T-helper 1 cell (primary cell): ENCODE measurements around the gene AHNAK.

ENCODE experiments used
- DNase-seq, 5 donors: peaks; one replicate each; pipeline ENCODE4 v3.0.0-alpha.2; 2012 to 2020

Gene AHNAK

DNA sequence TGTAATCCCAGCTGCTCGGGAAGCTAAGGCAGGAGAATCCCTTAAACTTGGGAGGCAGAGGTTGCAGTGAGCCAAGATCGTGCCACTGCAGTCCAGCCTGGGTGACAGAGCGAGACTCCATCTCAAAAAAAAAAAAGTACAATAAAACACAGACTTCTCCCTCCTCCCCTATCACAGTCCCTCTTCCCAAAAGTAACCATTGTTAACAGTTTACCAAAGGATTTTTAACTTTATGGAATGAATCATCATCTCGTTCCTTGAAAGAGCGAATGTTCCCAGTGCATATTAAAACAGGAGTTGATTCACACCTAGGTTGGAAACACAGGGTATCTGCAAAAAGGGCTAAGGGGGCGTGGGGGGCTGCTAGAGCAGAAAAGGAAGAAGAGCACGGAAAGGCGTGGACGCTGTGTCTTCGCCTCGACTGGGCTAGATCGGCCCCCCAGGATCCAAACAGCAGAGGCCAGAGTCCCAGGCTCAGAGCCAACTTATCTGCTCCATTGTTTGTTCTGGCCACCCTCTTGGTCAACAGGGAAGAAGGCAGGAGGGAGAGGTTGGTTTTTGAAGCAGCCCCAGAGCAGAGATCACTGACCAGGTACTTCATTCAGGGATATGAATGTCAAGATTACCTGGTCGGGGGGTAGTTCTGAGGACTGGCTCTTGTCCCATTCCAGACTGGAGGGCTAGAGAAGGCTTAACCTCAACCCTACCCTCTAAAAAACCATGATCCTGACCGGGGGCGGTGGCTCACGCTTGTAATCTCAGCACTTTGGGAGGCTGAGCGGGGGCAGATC is 2.1 kb upstream of the AHNAK start:
- DNase-seq: no peak

DNA sequence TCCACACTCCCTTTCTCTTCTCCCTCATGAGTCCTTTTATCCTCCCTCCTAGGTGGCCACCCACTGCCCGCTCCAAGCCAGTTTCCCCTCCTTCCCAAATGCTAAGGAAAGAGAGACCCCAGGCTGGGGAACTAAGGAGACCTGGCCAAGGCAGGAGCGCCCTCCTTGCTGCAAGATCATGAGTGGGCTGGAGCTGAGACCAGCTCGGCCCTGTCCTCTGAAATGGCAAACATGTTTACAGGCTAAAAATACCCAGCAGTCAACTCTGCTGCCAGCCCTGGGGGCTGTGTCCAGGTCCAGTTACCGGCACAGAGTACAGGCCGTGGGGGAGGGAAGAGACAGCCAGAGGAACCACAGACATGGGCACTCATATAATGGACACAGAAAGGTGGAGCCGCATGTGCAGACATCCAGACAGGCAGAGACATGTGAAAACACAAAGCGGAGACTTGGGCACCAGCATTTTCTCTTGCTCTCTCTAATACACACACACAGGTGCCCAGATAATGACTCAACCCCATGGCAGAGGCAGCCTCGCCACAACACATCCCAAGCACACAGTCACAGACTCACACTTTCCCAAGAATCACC is 1.2 kb upstream of the AHNAK start:
- DNase-seq: no peak

DNA sequence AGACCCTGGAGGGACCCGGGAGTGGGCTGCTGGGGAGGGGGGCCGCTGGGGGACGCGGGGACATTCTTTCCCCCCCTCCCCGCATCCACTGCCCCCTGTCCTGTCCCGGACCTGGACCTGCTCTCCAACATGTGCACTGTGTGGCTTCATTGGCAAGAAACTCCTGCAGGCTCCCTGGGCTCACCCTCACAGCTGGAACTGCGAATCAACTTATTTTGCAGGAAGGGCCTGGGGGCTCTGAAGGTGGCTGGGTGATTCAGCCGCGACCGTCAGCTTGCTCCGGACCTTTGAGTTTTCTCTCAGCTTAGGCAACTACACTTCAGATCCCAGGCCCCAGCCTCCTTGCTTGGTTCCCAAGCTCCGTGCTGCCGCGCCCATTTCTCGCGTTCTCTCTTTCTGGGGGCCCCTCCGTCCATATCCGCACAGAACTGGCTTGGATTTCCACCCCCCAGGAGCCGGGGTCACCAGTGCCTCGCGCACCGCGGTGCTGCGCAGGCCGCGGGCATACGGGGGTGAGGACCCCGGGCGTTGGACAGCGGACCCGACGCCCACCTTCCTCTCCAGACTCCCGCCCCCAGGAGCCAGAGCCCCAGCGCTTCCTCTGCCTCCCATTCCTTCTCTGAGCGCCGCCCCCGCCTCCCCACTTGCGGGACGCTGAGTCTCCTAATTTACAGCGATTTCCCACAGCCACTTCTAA is 471 bp upstream of the AHNAK start:
- DNase-seq: no peak

DNA sequence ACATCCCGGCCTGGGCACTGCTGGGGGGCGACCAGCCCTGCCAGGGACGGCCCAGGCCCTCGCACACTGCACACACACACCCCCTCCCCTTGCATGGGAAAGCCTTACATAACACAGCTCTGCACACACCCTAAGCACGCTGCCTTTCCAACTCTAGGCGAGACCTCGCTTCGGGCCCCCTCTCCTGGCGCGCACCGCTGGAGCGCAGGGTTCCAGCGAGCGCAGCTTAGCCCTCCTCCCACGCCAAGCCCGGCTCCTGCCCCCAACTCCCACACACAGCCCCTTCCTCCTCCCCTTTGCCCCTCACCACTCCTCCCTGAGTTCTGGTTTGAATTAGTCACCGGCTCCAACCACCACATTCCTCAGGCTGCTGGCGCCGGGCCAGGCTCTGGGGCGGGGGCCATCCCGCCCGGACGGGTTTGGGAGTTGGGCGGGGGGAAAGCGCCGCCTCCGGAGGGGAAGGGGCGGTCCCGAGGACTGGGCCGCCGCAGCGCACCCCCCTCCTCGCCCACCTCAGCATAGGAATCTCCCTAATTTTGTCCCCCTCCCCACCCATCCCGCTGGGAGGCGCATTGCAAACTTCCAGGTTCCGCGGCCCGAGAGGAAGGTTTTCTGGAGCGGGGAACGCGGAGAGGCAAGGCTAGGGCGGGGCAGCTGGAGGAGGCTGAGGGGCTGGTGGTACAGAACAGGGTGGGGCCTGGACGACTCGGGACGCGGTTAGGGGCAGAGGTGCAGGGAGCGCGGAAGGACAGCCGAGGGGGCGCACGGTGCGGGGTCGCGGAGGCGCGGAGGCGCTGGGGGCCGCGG is 966 bp downstream of the AHNAK start:
- peak; percentile 45 to 69 (median 49) for DNase-seq

DNA sequence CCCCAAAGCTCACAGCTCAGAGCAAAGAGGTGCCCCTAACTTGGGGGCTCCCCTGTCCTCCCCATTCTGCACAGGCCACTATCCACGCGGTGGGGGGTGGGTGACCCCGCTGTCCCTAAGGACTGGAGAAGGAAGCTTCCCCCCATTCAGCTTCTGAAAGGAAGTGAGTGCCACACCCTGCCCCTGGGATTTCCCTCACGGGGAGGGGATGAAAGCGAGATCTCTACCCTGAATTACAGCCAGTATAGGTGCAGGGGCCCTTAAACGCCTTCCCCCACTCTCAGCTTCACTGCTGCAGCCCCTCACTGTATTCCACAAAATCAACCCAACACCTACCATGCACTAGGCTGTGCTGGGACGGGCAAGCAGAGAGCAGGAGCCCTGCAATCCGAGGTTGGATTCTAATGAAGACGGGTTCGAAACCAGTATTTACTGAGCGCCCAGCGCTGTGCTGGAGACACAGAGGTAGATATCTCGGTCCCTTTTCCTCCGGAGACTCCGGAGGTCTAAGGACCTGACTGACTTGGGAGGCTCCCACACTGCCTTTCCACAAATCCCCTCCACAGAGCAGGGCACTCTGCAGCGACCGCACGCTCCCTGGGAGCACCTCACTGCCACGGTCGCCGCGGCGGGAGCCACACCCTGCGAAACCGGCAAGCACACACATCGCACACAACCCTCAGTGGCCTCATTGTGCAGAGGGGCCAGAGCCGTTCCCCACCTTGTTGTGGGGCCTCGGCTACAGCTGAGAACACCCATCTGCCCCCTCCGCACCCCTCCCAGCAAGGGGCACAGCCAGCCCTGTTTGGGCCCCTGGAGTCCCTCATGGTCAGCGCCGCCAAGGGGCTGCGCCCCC is 1.8 kb downstream of the AHNAK start:
- peak in 1 of 5 donors; percentile 30 for DNase-seq

DNA sequence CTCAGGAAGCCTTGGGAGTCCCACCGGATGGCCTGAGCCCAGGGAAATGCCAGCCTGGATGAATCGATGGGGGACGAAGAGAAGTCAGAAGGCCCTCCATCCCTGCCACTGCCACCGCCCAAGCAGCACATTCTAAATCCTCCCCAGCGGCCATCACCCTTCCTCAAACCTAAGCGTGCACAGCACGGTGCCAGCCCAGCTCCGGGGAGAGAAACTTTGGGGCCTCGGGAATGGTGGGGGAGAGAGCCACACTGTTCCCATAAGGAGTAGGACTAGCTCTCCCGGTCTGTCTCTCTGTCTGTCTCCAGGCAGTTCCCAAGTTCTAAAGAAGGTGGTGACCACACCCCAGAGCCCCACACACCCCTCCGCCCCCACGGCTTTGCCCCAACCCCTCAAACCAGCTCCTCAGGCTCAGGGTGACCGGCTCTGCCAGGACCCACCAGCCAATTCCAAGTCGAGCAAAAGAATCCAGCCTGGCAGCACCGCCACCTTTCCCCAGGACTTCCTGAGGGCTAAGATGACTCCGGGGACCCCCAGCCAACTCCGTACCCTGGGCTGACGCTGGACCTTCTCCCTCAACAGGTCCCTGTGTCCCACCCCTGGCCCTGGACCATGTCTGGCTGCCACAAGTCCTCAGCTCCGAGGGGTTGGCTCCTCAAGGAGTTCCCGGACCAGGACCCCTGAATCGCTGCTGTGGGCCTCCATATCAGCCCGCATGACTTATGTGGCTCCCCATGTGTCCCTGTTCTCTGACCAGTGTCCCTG is 2.7 kb downstream of the AHNAK start:
- no peak for DNase-seq

DNA sequence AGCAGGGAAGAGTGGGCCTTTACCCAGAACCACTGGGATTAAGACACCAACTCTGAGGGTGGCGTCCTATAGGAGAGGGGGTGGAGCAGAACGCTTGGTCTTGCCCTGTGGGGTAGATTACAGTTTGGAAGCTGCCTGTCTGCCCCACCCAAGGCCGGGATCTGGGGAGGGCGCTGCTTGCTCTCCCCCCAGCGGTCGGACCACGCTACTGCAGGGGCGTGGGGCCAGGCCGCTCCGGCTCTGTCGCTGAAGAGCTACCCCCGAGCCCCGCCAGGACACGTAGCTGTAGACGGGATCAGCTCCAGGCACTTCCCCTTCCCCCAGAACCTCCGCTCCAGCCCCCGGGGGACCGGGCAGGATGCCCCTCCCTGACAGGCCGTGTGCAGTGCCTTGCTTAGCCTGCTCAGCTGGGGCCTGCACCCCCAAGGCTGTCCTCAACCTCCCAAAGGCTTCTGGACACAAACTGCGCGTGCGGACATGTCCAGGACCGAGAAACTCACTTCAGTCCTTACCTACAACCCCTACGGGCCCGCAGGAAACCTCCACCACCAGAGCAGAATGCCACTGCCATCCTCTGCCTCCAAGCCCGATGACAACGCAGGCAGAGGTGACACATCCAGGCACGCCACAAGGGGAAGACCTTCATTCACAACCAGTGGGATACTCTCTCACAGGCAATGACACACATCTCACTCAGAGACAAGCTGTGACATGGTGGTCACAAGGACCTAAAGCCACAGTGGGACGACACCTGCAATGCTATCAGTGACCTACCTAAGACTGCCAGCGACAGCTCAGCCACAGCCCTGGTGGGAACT is 3.6 kb downstream of the AHNAK start:
- DNase-seq: peak; percentile 50 to 77 (median 63)

DNA sequence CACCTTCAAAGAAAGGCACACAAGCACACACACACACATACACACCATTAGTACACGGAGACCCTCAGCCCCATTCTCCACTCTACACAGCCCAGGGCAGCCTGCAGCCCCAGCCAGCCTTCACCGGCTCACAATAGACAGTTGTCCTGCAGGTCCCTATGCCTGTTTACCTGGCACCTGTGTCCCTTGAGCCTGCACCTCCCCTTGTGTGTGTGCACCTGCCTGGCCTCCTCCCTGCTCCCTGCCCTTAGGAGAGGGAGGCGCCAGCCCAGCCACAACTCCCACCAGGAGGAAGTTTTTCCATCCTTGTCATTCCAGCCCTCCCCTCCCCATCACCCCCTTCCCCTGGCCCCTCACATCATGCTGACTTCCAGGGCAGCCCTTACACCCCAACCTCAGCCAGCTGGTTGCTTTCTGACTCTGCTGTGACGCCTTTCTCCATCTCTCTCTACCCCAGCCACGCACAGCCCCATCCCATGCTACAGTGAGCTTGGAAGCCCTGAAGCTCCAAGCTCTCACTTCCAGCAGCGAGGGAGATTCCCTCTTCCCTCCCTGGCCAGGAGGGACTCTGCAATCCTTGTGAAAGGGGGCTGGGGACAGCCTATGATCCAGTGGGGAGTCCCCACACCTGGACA is 4.4 kb downstream of the AHNAK start:
- no peak for DNase-seq

DNA sequence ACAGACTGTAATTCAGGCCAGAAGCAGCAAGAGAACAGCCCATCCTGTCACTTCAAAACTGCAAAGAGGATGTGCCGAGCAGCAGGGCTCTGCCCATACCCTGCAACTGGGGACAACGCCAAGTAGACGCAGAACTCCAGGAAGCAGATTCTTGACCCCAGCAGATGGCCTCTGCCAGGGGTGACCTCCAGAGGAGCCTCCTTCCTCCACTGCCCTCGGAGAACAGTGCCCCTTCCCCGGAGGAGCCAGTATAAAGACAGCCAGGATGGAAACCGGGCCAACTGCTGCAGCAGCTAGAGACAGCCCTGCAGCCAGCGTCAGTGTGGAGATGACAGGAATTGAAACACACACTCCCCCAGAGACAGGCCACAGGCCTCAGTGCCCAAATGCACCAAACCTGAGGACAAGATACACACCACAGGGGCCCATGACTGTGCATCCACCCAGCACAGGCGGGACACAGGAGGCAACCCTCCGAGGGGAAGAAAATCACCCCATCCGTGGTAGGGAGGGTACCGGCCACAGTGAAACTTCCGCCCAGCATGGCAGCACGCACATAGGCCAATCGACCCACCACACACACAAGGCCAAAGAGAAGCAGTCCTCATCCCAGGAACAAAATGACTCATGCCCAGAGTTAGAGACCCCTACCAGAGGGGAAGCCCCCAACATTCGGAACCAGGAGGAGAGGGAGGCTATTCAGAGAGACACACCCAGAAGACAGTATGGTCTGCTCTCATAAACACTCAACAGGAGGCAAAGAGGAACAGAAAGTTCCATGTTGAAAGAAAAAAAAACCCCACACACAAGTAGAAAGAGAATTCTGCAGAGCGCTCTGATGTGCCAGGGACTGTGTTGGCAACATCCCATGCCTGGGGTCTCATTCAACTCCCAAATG is 5.6 kb downstream of the AHNAK start:
- peak in 1 of 5 donors; percentile 75 for DNase-seq

DNA sequence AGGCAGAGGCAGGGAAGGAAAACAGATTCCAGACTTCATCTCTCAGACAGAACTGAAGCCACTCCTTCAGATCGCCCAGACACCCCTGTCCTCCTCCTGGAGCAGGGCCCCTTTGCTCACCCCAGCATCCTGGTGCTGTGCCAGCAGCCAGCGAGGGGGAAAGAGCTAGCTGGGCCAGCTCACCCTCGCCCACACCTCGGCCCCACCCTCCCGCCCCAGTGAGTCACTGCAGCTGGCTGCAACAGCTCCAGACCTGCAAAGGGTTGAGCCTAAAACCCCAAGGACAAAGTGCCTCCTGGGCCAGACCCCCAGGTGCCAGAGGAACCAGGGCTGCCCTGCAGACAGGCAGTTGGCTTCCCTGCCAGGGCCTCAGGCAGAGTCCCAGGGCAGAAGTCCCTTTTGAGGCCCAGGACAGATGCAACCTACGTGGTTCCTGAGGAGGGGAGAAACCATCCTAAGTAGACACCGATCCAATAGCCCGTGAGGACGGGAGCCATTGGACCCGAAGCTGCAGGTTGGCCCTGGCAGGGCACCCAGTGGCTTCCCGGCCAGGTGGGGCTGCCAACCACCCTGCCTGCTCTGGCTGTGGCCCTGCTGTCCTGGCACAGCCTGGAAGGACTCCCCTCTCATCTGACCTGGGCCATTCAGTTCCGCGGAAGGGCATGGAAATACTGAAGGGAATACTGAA is 7.2 kb downstream of the AHNAK start:
- peak in 1 of 5 donors; percentile 55 for DNase-seq

DNA sequence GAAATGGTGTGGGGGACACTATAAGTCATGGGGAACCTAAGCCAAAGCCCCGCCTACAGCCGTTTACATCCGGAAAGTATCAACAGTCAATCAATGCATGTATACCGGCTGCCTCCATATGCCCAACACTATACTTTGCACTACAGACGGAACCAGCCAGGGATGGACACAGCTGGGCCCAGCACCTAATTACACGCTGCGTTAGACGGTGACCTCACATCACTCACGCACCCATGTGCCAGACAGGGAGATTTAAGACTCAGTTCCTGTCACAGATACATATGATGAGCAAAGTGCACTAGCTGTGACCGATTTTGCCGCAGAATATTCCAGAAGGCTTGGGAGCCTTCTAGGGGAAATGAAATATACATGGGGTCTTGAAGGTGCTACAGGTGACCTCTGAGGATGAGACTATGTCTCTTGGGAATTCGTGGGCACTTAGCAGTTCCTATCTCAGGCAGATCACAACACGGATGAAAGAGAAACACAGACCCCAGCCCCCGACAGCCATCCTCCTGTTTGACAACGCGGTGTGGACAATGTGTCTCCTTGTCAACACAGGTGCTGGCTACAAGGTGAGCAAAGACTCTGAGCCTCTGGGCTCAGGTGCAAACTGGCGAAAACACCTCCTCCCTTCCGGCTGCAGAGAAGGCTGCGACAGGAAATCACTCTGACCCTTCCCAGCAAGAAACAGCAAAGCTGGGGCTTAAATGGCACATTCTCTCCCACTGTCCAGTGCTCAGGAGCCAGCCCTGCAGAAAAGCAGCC is 8.0 kb downstream of the AHNAK start:
- no peak for DNase-seq

DNA sequence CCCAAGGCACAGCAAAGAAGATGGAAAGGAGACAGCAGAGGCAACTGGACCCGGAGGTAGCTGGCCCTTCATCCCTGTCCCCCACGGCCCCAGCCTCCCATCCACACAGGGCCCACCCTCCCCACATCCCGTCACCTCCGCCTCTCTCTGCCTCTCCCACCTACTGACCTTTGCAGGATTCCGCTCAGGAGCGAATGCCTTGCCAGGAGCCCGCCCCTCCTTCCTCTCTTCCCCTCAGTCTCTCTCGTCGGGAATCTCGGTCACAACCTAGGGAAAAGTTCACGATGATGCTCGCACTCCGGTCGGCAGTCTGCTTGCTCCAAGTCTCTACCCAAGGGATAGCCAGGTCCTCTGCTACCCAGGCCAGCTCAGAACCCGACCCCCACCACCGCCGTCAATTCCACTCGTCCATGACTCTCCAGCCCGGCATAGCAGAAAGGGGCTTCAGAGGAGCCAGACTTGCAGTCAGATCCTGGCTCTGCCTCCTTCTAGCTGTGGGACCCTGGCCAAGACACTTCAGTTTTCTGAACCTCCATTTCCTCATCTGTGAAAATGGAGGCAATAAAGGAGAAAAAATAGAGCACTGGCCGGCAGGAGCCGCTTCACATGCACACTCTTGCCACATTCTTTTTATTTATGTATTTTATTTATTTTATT is 10.2 kb downstream of the AHNAK start:
- DNase-seq: no peak

DNA sequence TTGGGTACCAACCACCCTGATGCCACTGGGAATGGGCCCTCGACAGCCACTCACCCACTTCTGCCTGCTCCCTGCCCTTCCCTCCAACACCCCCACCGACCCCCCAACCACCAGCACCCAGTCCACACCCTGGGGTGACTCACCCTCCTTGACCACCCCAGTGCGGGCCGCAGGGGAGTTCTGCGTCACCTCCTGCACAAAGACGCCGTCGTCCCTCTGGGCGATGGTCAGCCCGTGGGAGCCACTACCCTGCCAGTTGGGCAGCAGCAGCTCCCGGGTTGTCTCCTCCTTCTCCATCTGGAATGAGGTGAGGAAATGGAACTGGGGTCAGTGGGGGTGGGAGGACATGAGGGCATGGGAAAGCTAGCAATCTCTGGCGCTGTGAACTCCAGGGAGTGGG is 10.8 kb downstream of the AHNAK start:
- no peak for DNase-seq

DNA sequence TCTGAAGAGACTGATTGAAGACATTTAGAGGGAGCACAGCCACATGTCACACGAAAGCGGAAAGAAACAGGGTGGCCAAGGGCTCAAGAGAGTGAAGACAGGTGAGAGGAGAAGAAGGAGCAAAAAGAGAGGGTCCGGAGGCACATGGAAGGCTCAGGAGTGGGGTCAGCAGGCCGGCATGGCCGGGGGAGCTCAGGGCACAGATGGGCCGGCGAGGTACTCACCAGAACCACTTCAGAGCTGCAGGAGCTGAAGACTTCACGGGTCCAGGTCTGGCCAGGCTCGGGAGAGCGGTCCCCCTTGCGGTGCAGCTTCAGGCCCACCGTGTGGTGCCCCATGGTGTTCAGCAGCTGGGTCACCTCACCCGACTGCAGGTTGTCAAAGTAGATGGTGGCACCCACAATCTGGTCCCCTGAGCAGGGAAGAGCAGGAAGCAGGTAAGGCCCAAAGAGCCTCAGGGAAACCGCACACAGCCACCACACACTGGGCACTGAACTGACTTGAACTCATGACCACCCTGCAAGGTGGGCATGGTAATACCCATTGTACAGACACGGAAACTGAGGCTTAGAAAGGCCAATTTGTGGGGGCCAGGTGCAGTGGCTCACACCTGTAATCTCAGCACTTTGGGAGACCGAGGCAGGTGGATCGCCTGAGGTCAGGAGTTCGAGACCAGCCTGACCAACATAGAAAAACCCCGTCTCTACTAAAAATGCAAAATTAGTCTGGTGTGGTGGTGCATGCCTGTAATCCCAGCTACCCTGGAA is 11.6 kb downstream of the AHNAK start:
- DNase-seq: no peak

DNA sequence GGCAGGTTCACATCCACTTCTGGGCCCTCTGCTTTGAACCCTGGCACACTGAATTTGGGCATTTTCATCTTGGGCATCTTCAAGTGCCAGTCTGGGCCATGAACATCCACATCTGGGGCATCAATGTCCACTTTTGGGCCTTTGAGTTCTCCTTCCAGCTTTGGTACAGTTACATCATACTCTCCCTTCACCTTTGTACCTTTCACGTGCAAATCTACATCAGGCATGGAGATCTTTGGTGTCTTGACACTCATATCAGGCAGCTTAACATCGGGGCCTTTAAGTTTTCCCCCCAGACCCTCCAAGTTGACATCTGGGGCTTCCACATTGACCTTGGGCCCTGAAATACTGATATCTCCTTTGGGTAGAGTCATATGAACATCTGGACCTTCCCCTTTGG is 14.5 kb downstream of the AHNAK start:
- no peak for DNase-seq
